ENCODE data around the gene CHPF2.
A peak's percentile ranks its signal among the peaks of the same experiment; 100 is the strongest.

CHPF2 gene

DNA sequence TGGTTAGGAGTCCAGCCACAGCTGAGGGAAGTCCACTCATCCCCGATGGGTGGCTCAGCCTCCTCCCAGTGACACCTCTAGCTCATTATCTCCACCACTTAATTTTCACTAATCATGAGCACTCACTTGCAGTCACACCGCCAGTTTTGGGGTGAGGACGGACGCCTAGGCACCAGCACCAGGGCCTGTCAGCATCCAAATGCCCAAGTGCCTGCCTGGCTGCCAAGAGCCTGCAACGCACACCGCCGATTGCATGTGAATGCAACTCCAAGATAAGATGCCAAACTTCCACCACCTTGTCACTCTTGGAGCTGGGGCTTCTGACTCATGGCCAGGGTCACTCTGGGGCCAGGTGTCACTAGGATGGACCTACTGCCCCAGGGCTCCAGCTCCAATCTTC, 40.6 kb downstream of the CHPF2 start:
- no peak overlapping the region for H3K4me3 ChIP-seq (ENCODE audit: low read depth, low read length)
- TF ChIP-seq, protein P1, sequence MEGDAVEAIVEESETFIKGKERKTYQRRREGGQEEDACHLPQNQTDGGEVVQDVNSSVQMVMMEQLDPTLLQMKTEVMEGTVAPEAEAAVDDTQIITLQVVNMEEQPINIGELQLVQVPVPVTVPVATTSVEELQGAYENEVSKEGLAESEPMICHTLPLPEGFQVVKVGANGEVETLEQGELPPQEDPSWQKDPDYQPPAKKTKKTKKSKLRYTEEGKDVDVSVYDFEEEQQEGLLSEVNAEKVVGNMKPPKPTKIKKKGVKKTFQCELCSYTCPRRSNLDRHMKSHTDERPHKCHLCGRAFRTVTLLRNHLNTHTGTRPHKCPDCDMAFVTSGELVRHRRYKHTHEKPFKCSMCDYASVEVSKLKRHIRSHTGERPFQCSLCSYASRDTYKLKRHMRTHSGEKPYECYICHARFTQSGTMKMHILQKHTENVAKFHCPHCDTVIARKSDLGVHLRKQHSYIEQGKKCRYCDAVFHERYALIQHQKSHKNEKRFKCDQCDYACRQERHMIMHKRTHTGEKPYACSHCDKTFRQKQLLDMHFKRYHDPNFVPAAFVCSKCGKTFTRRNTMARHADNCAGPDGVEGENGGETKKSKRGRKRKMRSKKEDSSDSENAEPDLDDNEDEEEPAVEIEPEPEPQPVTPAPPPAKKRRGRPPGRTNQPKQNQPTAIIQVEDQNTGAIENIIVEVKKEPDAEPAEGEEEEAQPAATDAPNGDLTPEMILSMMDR (IDR thresholded peaks at IDR 0.05; ENCODE audit: low read depth, low read length), result no peak

DNA sequence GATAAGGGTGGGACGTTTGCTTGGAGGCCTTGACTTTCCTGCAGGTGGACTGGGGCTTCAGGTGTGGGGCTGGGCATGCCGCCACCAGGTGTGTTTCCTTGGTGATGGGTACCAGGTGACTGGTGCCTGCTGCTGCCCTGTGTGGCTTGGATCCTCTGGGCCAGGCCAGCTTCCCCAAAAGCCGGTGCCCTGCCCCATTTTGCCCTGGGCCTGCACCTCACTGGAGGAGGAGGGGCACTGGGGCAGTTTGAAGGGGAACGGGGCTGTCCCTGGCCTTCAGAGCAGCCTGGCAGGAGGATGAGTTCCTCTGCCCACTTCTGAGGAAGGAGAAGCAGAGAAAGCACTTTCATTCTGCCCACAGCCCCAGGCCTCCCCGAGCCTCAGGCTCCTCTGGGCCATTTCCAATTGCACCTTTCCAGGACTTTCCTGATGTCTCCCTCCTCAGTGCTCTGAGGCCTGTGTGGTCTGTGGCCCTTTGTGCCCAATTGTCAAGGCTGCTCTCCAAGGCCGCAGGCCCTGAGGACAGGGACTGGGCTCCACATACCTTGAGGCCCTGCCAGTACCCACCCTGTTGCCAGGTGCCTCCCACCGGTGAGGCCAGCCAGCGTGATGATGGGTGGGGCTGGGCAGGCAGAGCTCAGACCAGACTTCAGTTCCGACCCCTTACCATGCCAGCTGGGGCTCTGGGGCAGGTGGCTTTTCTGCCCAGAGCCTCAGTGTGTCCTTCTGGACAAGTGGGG, 41.5 kb downstream of the CHPF2 start:
- TF ChIP-seq, protein P1 (IDR thresholded peaks at IDR 0.05; ENCODE audit: low read depth, low read length), result no peak

DNA sequence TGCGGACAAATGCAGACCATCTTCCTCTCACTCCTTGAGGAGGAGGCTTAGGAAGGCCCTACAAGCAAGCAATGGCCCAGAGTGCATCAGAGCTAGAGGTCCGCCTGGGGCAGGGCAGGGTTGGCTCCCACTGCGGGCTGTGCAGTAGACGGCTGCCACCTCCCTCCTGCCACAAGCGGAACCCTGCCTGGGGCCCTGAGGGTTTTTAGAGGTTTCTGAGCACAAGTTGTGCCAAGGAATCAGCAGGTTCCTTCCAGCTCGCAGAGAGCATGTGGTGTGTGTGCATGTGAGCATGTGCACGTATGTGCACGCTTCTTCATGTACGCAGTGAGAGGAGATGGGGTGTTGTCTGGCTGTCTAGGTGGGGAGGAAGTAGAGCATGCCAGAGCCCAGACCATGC, 42.1 kb downstream of the CHPF2 start:
- TF ChIP-seq, protein P1 (IDR thresholded peaks at IDR 0.05; ENCODE audit: low read depth, low read length), result no peak
- no peak overlapping the region for H3K4me3 ChIP-seq (ENCODE audit: low read depth, low read length)

More for the DNA sequence above, 41.5 kb downstream of the CHPF2 start:
- no peak overlapping the region for H3K4me3 ChIP-seq (ENCODE audit: low read depth, low read length)

DNA sequence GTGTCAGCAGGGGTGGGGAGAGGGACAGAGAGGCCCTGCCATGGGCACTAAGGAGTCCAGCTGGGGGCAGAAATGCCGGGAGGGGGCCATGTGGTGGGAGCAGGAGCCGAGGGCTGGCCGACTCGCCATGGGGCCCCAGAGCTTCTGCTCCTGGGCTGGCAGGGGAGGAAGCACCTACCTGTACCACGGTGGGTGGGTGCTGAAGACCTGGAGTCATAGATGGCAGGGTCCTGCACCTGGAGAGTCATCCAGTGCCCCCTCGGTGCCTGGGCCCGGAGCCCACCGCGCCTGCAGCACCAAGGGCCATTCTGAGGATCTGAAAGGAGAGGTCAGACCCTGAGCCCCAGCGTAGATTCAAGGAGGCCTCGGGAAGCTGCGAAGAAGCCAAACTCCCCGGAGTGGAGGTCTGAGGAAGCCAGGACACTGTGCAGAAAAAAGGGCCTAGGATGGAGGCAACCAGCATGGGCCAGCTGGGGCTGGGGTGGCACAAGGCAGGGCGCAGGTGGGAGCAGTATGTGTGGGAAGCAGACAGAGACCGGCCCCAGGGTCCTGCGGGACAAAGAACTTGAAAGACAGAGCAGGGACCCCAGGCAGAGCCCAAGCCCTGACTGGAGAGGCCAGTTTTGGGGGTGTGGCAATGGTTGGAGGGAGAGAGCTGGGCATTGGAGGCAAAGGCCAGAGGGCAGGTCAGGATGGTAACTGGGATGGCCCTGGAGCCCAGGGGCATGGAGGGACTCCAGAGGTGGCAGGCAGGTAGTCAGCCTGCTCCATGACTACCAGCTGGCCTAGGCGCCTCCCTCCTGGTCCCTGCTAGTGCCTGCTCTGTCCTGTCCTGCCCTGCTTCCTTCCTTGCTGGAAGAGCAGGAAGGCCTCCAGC, 42.9 kb downstream of the CHPF2 start:
- H3K4me3 ChIP-seq (ENCODE audit: low read depth, low read length), result no peak overlapping the region
- TF ChIP-seq, protein P1 (IDR thresholded peaks at IDR 0.05; ENCODE audit: low read depth, low read length), result no peak

DNA sequence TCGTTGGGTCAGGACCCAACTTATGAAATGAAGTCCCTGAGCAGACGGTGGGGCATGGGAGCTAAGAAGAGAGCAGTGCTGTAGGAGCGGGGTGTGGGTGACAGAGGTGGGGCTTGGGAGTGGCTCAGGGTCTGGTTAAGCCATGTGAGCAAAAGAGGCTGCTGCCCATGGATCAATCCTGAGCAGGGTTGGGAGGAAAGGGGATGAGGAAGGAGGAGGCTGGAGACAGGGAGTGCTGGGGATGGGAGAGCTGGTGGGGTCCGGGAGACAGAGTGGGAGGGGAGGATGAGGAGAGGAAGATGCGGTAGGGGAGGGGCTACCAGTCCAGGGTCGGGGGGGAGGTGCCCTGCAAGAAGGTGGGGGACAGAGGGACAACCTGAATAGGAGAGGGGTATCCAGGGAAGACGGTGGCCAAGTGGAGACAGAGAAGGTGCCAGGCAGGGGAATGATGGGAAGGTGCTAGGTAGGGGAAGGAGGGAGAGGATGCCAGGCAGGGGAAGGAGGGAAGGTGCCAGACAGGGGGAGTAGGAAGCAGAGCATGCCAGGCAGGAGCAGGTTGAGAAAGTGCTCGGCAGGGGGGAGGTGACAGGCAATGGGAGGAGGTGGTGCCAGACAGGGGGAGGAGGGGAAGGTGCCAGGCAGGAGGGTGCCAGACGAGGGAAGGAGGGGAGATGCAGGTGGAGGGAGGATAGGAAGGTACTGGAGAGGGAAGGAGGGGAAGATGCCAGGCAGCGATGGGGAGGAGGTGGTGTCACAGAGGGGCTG, 43.7 kb downstream of the CHPF2 start:
- H3K4me3 ChIP-seq (ENCODE audit: low read depth, low read length), result no peak overlapping the region
- TF ChIP-seq, protein P1 (IDR thresholded peaks at IDR 0.05; ENCODE audit: low read depth, low read length), result no peak

DNA sequence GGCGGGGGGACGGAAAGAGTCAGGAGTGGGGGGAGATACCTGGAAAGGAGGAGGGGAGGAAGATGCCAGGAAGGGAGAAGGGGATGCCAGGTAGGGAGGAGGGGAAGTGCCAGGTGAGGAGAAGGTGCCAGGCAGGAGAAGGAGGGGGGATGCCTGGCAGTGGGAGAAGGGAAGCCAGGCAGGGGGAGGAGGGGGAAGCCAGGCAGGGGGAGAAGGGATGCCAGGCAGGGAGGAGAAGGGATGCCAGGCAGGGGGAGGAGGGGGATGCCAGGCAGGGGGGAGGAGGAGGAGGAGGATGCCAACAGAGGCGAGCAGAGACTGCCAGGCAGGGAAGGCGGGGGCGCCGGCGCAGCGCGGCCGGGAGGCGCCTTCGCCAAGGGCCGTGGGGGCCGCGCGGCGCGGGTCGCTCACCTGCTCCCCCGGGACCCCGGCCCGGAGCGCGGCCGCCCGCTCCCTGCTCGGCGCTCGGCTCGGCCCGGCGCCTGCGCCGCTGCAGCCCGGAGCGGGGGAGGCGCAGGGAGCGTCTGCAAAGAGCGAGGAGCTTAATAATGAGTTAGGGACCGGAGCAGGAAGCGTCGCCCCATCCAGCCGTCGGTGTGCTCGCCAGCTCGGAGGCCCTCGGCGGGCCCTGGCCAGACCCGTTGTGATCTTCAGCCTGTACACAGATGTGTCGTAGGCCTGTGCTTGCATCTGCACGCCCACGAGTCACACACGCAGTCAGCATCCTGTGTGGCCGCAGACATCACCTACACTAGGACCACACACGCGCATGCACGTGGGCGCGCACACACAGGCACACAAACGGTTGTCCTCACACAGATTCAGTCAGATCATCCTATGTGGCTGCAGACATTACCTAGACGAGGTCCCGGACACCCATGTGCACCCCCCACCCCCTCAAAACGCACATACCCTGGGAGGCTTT, 44.6 kb downstream of the CHPF2 start:
- H3K4me3 ChIP-seq (ENCODE audit: low read depth, low read length), result peak overlapping the region; percentile 41; the same call in 1 of the 2 replicates
- TF ChIP-seq, protein P1 (IDR thresholded peaks at IDR 0.05; ENCODE audit: low read depth, low read length), result no peak

Data from WI38 (cell line).